KG1 (cell line): ENCODE results near the gene EXOC6.

Source experiments
- DNase-seq: peaks from one replicate; lab custom pipeline; 2025; lab: John Stamatoyannopoulos, UW

Gene EXOC6

GRCh38 chr10:92848441-92849233 is at the start of gene EXOC6:
Gene EXOC6 (plus strand): TSS chr10:92848520. CDS start chr10:92848534, 14 bp downstream.
- DNase-seq: peak; percentile 71

- DNase-seq: no peak
Observed at GRCh38 chr10:92799568-92799967, 48.8 kb upstream of the EXOC6 start.

GRCh38 chr10:92800134-92800733 is 48.1 kb upstream of the EXOC6 start:
- DNase-seq: no peak

- no peak for DNase-seq
Observed at GRCh38 chr10:92801978-92802872, 46.1 kb upstream of the EXOC6 start.

- DNase-seq: no peak
Observed at GRCh38 chr10:92809840-92810239, 38.5 kb upstream of the EXOC6 start.

GRCh38 chr10:92810934-92811532 is 37.3 kb upstream of the EXOC6 start:
- DNase-seq: no peak

GRCh38 chr10:92811986-92812385 is 36.3 kb upstream of the EXOC6 start:
- no peak for DNase-seq

GRCh38 chr10:92813979-92814378 is 34.3 kb upstream of the EXOC6 start:
- no peak for DNase-seq

- DNase-seq: no peak
Observed at GRCh38 chr10:92814790-92815189, 33.5 kb upstream of the EXOC6 start.

- DNase-seq: no peak
Observed at GRCh38 chr10:92816091-92816531, 32.2 kb upstream of the EXOC6 start.

GRCh38 chr10:92822060-92822634 is 26.2 kb upstream of the EXOC6 start:
- peak; percentile 14 for DNase-seq

GRCh38 chr10:92822964-92823363 is 25.4 kb upstream of the EXOC6 start:
- DNase-seq: no peak

- no peak for DNase-seq
Observed at GRCh38 chr10:92826061-92826460, 22.3 kb upstream of the EXOC6 start.

GRCh38 chr10:92826504-92826903 is 21.8 kb upstream of the EXOC6 start:
- DNase-seq: no peak

GRCh38 chr10:92829042-92829785 is 19.1 kb upstream of the EXOC6 start:
- no peak for DNase-seq

GRCh38 chr10:92829786-92830377 is 18.4 kb upstream of the EXOC6 start:
- DNase-seq: no peak

GRCh38 chr10:92830478-92831389 is 17.6 kb upstream of the EXOC6 start:
- peak; percentile 34 for DNase-seq

GRCh38 chr10:92832121-92832520 is 16.2 kb upstream of the EXOC6 start:
- DNase-seq: no peak

GRCh38 chr10:92832998-92833650 is 15.2 kb upstream of the EXOC6 start:
- DNase-seq: no peak
